Measurements from ENCODE around the gene ZRANB3. TPM values are rescaled to one million over a fixed set of nuclear protein-coding genes. Genes with fewer than 3 reads are reported as not detected.
"Not testable (repeated sequence)": the region's sequence is repeated elsewhere in the genome, so short reads cannot be mapped to it uniquely, and the experiment has no call there.

The ZRANB3 gene
- total RNA-seq, 1 donor from 2014 or later: 11.0 TPM

DNA sequence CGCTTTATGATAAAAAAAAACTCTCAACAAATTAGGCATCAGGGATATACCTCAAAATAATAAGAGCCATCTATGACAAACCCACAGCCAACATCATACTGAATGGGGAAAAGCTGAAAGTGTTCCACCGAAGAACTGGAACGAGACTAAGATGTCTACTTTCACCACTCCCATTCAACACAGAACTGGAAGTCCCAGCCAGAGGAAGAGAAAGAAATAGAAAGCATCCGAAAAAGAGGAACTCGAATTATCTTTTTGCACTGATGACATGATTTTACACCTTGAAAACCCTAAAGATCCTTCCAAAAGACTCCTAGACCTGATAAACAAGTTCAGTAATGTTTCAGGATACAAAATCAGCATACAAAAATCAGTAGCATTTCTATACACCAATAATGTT lies 121.6 kb downstream of the ZRANB3 start:
- DNase-seq (ENCODE audit: extremely low spot score, unreplicated experiment): no peak
- Mint-ChIP-seq H3K27me3 (ENCODE audit: unreplicated experiment) (no peaks in the 10 kb centered on the region), H3K36me3 (ENCODE audit: unreplicated experiment) (peaks cover 4% of the 10 kb centered on the region), H3K27ac (ENCODE audit: unreplicated experiment) (no peak overlapping the region), H3K9me3 (ENCODE audit: unreplicated experiment) (peaks cover 29% of the 10 kb centered on the region), H3K4me3 (ENCODE audit: unreplicated experiment) (no peak overlapping the region), H3K4me1 (ENCODE audit: unreplicated experiment) (no peaks in the 10 kb centered on the region)
- TF ChIP-seq, protein P1, sequence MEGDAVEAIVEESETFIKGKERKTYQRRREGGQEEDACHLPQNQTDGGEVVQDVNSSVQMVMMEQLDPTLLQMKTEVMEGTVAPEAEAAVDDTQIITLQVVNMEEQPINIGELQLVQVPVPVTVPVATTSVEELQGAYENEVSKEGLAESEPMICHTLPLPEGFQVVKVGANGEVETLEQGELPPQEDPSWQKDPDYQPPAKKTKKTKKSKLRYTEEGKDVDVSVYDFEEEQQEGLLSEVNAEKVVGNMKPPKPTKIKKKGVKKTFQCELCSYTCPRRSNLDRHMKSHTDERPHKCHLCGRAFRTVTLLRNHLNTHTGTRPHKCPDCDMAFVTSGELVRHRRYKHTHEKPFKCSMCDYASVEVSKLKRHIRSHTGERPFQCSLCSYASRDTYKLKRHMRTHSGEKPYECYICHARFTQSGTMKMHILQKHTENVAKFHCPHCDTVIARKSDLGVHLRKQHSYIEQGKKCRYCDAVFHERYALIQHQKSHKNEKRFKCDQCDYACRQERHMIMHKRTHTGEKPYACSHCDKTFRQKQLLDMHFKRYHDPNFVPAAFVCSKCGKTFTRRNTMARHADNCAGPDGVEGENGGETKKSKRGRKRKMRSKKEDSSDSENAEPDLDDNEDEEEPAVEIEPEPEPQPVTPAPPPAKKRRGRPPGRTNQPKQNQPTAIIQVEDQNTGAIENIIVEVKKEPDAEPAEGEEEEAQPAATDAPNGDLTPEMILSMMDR (IDR thresholded peaks at IDR 0.05): no peak

DNA sequence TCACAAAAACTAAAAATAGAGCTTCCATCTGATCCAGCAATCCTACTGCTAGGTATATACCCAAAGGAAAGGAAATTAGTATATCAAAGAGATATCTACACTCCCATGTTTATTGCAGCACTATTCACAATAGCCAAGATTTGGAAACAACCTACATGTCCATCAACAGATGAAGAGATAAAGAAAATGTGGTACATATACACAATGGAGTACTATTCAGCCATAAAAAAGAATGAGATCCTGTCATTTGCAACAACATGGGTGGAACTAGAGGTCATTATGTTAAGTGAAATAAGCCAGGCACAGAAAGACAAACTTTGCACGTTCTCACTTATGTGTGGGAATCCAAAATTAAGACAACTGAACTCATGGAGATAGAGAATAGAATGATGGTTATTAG lies 134.8 kb downstream of the ZRANB3 start:
- DNase-seq (ENCODE audit: extremely low spot score, unreplicated experiment); H3K4me3 Mint-ChIP-seq (ENCODE audit: unreplicated experiment); H3K27ac Mint-ChIP-seq (ENCODE audit: unreplicated experiment); H3K36me3 Mint-ChIP-seq (ENCODE audit: unreplicated experiment); H3K9me3 Mint-ChIP-seq (ENCODE audit: unreplicated experiment); H3K27me3 Mint-ChIP-seq (ENCODE audit: unreplicated experiment); H3K4me1 Mint-ChIP-seq (ENCODE audit: unreplicated experiment): not testable (repeated sequence)

DNA sequence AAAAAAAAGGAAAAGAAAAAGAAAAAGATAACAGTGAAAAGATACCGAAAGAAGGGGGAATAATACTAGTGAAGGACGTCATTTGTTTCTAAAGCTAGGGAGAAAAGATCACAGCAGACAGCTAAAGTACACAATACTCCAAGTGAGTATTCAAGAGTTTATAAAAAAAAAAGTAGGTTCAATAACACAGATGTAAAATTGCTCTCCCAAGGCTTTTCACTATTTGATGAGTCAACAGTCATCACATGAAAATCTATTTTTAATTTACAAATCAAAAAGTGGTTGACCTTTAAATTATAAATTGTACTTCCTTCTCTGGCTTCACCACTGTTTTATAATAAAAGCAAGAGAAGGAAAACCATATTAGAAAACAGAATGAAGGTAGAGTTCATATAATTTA lies 144.0 kb downstream of the ZRANB3 start:
- Mint-ChIP-seq H3K36me3 (ENCODE audit: unreplicated experiment) (peaks cover 7% of the 10 kb centered on the region), H3K27ac (ENCODE audit: unreplicated experiment) (no peak overlapping the region), H3K27me3 (ENCODE audit: unreplicated experiment) (no peaks in the 10 kb centered on the region), H3K4me1 (ENCODE audit: unreplicated experiment) (no peaks in the 10 kb centered on the region), H3K4me3 (ENCODE audit: unreplicated experiment) (no peak overlapping the region), H3K9me3 (ENCODE audit: unreplicated experiment) (peaks cover 11% of the 10 kb centered on the region)
- TF ChIP-seq, protein P1 (IDR thresholded peaks at IDR 0.05): no peak
- DNase-seq (ENCODE audit: extremely low spot score, unreplicated experiment): no peak

DNA sequence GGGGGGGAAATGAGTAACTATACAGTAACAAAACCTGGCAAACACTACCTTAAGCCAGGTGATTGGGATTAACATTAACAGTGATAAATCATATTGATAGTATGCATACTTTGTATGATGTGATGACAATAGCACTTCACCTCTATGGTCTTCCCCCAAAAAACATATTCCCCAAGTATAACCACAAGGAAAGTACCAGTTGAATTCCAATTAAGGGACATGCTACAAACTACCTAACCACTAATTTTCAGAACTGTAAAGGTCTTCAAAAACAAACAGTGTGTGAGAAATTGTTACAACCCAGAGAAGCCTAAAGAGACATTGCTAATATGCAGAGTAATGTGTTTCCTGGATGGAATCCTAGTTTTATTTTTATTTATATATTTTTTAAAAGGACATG lies 152.4 kb downstream of the ZRANB3 start:
- Mint-ChIP-seq H3K27me3 (ENCODE audit: unreplicated experiment) (no peaks in the 10 kb centered on the region), H3K4me1 (ENCODE audit: unreplicated experiment) (no peaks in the 10 kb centered on the region), H3K27ac (ENCODE audit: unreplicated experiment) (no peak overlapping the region), H3K9me3 (ENCODE audit: unreplicated experiment) (peaks cover 13% of the 10 kb centered on the region), H3K36me3 (ENCODE audit: unreplicated experiment) (peaks cover 3% of the 10 kb centered on the region), H3K4me3 (ENCODE audit: unreplicated experiment) (no peak overlapping the region)
- DNase-seq (ENCODE audit: extremely low spot score, unreplicated experiment): no peak
- TF ChIP-seq, protein P1 (IDR thresholded peaks at IDR 0.05): no peak

DNA sequence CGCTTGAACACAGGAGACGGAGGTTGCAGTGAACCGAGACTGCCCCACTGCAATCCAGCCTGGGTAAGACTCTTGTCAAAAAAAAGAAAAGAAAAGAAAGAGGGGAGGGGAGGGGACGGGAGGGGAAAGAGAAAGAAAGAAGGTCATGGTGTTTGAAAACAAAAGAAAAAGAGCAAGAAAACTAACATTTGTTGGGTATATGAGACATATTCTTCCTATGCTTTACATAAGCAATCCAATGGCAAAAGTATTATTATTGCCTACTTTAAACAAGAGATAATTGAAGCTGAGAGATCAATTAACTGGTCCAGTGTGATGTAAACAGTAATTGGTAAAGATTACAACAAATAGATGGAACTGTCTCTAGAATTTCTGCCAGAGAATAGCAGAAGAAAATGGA lies 157.3 kb downstream of the ZRANB3 start:
- Mint-ChIP-seq H3K36me3 (ENCODE audit: unreplicated experiment) (no peaks in the 10 kb centered on the region), H3K27me3 (ENCODE audit: unreplicated experiment) (no peaks in the 10 kb centered on the region), H3K4me1 (ENCODE audit: unreplicated experiment) (no peaks in the 10 kb centered on the region), H3K4me3 (ENCODE audit: unreplicated experiment) (no peak overlapping the region), H3K9me3 (ENCODE audit: unreplicated experiment) (no peaks in the 10 kb centered on the region), H3K27ac (ENCODE audit: unreplicated experiment) (no peak overlapping the region)
- TF ChIP-seq, protein P1 (IDR thresholded peaks at IDR 0.05): no peak
- no peak for DNase-seq (ENCODE audit: extremely low spot score, unreplicated experiment)

DNA sequence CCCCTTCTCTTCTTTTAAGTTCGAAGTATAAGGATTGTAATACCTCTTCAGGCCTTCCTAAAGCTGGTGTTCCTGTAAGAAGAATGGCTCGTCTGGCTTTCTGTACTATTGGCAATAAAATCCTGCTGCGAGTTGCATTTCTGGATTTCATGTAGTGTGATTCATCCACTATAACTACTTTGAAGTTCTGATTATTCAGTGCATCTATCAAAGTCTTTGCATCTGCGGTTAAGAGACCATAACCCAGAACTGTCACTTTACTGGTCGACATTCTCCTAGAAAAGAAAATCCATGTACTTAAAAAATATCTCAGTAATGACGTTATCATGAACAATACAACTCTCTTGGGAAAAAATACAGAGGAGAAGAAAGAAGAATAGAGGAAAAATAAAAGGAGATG lies 181.1 kb downstream of the ZRANB3 start:
- no peak for DNase-seq (ENCODE audit: extremely low spot score, unreplicated experiment)
- Mint-ChIP-seq H3K27ac (ENCODE audit: unreplicated experiment) (no peak overlapping the region), H3K4me1 (ENCODE audit: unreplicated experiment) (no peaks in the 10 kb centered on the region), H3K27me3 (ENCODE audit: unreplicated experiment) (no peaks in the 10 kb centered on the region), H3K9me3 (ENCODE audit: unreplicated experiment) (peaks cover 20% of the 10 kb centered on the region), H3K4me3 (ENCODE audit: unreplicated experiment) (no peak overlapping the region), H3K36me3 (ENCODE audit: unreplicated experiment) (peaks cover 12% of the 10 kb centered on the region)
- TF ChIP-seq, protein P1 (IDR thresholded peaks at IDR 0.05): no peak

DNA sequence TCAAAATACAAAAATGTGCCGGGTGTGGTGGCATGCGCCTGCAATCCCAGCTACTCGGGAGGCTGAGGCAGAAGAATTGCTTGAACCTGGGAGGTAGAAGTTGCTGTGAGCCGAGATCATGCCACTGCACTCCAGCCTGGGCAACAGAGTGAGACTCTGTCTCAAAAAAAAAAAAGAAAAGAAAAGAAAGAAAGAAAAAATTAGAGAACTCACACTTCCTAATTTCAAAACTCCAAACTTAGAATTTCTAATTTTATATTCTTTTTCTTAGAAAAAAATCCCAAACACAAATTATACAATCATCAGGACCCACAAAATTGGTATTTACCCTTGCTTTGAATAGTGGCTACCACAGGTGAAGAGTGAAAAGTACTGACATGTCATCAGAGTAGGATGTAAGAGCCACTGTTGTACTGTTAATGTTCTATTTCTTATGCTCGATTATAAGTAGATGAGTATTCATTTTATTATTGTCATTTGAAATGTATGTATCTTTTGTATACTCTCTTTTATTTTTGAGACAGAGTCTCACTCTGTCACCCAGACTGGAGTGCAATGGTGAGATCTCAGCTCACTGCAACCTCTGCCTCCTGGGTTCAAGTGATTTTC lies 182.8 kb downstream of the ZRANB3 start:
- not testable (repeated sequence) for H3K4me3 Mint-ChIP-seq (ENCODE audit: unreplicated experiment); H3K27me3 Mint-ChIP-seq (ENCODE audit: unreplicated experiment); H3K4me1 Mint-ChIP-seq (ENCODE audit: unreplicated experiment); H3K27ac Mint-ChIP-seq (ENCODE audit: unreplicated experiment); DNase-seq (ENCODE audit: extremely low spot score, unreplicated experiment)
- Mint-ChIP-seq H3K36me3 (ENCODE audit: unreplicated experiment) (peaks cover 12% of the 10 kb centered on the region), H3K9me3 (ENCODE audit: unreplicated experiment) (peaks cover 20% of the 10 kb centered on the region)
